ENCODE results near the gene ERBB4.

ERBB4 gene

DNA sequence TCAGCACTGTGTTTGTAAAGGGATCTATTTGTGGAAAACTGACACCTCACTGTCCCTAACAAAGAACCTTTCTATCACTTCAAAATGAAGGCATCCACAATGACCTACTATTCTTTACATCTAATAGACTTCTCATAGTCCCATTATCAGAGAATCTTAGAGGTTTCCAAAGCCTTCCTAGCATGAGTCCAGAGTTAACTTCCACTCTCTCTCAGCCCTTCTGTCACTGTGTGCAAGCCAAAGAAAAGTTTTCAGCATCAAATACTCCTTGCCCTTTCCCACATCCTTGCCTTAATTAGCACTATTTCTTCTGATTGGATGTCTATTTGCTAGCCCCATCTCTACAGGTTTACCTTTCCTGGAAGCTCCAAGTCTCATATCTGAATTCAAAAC, 178.5 kb downstream of the ERBB4 start:
- DNase-seq, result no peak

DNA sequence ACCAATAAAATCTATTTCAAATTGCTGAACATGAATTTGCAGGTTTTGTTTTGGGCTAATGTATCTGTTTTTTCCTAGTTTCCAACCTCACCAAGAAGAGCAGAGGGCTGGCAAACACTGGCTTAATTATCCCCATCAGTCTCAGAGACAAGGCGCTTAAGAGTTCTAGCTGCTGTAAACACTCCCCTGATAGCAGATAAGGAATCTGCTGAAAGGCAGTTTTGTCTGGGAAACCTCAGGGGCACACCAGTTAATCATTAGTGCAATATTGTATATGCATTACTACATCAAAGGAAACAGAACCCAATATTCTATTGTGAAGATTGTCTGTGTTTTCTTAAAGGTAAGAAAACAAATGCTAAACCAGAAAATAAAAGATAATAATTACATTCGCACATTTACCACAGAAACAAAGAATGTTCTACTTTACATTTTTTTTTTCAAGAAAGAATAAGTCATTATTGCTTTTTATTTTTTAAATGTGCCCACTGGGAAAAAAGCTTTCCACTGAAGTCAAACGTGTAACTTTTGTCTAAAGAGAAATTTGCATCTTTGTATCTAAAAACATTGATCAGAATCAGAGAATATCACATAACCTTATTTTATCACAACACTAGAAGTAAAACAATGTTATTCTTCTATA, 179.1 kb downstream of the ERBB4 start:
- no peak for DNase-seq

- DNase-seq, result no peak
These were observed 181.0 kb downstream of the ERBB4 start for GRCh38 chr2:212357606-212358005.

DNA sequence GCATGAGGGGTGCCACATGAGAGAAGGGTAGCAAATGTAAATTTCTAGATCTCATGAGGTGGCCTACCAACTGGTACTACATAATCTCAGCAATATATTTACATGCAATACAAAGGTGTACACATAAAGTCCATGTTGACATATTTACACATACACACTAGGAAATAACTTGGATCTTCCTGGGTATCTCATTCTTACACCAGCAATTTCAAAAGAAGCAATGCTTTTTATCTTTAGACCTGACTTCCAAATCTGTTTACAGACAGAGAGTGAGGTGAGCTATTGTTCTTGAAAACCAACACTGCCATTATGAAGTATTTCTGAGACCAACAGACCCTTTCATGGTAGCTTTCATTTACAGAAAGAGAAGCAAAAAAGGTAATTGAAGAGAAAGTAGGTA, 184.2 kb downstream of the ERBB4 start:
- DNase-seq, result no peak

GRCh38 chr2:212348501-212348900, 190.1 kb downstream of the ERBB4 start:
- DNase-seq, result no peak

DNA sequence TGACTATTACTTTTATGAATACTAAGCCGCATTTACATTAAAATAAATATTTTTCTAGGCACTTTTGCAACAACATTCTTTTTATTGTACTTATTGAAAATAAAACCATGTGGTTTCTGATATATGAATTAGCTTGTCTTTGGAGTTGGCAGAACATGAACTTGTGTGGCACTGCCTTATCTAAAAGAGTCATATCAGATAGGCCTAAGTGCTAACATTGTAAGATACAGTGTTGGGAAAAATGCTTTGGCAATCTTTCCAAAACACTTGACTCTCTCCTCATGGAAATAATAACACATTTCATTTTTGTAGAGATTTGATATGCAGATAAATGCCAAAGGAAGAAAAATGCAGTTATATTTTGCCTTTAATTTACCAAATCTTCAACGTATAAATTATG, 191.7 kb downstream of the ERBB4 start:
- DNase-seq, result no peak

- no peak for DNase-seq
These were observed 192.6 kb downstream of the ERBB4 start for GRCh38 chr2:212345966-212346365.

DNA sequence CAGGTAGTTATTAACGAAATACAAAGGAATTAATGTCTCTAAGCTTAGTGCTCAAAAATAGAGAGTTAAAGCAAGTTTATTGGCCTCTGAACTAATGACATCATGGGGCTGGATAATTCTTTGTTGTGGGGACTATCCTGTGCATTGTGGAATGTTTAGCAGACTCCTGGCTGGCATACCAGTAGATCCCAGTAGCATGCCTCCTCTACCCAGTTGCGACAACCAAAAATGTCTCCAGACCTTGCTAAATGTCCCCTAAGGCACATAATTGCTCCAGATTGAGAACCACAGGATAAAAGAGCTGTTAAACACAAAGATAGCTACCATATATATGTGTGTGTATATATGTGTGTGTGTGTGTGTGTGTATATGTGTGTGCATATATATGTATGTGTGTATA, 194.5 kb downstream of the ERBB4 start:
- no peak for DNase-seq

GRCh38 chr2:212343167-212343566, 195.4 kb downstream of the ERBB4 start:
- no peak for DNase-seq

DNA sequence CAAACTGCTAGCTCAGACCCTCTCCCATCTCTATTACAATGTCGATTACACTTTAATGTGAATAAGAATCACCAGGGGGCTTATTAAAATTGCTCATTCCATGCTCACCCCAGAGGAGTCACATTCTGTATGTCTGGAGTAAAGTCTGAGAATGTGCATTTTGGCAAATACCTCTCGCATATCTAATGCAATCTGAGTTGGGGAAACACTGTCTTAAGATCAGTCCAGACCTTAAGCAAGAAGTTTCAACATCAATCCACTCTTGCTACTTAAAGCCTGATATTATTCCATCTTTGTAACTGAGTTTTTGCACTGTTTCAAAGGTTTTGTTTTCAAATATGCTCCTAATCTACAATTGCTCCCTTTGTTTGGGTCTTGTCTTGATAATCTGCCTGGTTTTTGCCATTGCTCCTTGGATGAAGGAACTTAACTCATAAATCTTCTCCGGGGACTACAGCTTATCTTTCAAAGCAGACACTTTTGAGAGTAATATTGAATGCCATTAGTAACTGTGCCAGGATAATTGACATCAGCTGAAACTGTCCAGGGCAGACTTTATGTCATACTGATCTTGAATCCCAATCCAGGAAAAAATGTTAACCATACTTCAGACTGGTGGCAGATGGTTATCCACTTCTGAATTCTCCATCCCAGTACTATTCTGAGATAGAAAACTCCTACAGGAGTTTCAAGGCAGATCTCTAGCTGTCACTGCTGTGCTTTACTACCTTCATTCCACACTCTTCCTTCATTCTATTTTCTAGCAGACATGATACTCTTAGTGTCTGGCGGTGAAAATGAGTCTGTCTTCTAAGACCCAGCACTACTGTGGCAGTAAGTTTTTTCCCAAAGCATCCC, 200.9 kb downstream of the ERBB4 start:
- no peak for DNase-seq

- DNase-seq, result no peak
These were observed 201.6 kb downstream of the ERBB4 start for GRCh38 chr2:212337036-212337435.

DNA sequence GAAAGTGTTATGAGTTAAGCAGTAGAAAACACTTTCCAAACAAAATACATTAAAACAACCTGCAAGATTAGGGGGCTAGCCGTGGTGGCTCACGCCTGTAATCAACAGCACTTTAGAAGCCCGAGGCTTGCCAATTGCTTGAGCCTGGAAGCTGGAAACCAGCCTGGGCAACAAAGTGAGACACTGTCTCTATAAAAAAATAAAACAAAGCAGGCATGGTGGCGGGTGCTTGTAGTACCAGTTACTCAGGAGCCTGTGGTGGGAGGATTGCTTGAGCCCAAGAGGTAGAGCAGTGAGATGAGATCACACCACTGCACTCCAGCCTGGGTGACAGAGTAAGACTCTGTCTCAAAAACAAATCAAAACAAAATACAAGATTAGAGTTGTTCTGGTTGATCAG, 208.3 kb downstream of the ERBB4 start:
- DNase-seq, result no peak

DNA sequence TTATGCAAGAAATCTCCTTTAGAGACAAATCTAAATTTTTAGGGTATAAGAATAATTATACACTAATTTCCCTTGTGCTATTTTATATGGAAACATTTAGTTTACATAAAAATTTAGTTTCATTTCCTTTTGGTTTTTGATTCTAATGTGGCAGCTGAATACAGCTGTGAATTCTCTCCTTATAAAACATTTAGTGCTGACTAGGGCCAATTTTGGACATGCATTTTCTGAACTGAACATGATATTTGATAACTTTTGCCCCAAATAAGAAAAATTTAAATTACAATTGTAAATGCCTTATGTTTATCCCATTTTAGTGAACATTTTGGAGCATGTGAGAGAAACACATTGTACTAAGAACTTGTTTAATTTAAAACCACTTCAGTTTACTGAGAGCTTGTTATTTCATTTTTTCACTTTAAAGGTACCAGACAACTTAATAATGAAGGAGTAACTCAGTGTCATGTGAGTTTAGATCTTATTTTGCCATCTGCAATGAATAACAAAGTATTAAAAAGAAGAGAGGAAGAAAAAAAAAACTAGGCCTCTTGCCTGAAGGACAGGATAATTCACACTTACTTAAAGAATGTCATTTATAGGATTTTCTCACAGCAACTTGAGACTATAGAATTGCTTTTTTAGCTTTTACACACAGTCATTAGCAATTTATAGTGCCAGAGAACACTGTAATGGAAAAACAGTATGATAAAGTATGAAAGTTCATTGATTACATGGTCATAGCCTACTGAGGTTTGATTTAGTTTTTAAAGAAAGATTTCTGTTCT, 209.7 kb downstream of the ERBB4 start:
- DNase-seq, result no peak

DNA sequence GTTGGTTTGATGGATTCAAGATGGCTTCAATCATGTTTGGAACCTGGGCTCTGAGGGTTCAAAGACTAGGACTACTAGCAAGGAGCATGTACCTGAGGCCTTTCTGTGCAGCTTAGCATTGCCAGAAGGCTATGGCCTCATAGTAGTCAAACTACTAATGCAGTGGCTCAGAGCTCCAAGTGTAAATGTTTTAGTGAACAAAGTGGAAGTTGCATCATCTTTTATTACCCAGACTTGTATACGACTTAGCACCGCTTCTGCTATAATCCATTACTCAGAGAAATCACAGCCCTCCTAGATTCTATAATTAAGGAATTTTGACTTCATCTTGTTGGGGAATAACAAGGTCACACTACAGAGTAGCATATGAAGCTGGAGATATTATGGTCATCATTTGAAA, 210.5 kb downstream of the ERBB4 start:
- no peak for DNase-seq

GRCh38 chr2:212327171-212327809, 211.3 kb downstream of the ERBB4 start:
- DNase-seq, result no peak

- no peak for DNase-seq
These were observed 220.0 kb downstream of the ERBB4 start for GRCh38 chr2:212318636-212319035.

- DNase-seq, result no peak
These were observed 223.9 kb downstream of the ERBB4 start for GRCh38 chr2:212314680-212315079.

- no peak for DNase-seq
These were observed 226.7 kb downstream of the ERBB4 start for GRCh38 chr2:212311807-212312404.

DNA sequence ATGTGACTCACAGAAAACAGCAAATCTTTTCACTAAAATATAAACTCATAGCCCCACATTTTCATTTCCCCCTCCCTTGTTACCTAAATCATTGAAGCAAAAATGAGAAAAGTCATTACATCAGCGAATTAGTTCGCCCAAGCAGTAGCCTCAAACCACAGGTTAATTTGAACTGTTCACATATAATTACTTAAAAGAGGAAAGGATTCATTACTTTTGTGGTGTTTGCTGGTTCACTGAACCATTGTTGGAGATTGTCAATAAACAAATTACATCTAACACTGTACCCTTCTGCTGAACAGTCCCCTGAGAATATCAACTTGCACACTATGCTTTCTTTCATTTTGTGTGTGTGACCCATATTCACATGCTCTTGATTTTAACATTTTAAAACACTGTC, 238.7 kb downstream of the ERBB4 start:
- DNase-seq, result no peak

- no peak for DNase-seq
These were observed 239.3 kb downstream of the ERBB4 start for GRCh38 chr2:212299333-212299732.

GRCh38 chr2:212295571-212295970, 243.0 kb downstream of the ERBB4 start:
- no peak for DNase-seq

- no peak for DNase-seq
These were observed 243.8 kb downstream of the ERBB4 start for GRCh38 chr2:212294816-212295215.

DNA sequence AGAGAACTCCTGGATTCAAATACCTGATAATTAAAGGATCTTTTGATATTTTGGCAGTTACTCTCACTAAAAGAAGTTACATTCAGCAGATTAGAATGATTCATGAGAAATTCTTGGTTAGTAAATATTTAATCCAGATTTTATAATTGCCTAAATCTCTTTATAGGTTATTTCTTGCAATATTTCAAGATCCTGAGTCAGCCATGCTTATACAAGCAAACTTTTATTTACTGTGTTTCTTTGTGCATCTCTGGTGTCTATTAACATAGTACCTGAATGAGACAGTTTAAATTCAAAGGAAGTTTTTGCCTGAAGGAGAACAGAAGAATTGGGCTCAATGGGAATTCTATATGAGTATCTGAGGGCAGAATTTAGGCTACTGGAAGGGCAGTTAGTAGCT, 249.3 kb downstream of the ERBB4 start:
- DNase-seq, result no peak

Measured in T-helper 1 cell (primary cell).